Right lobe of liver (tissue), 6 donors: Measurements from ENCODE around the gene UTP25. TPM values are rescaled to one million over a fixed set of nuclear protein-coding genes. Genes with fewer than 3 reads are reported as not detected.

Source experiments
- ATAC-seq, 4 donors: fragments of 200-7000 bp; cut with Tn5 transposase; one replicate each; pipeline ENCODE4 v1.9.1; 2020; ENCODE audit warnings: mild to moderate bottlenecking in 4 of 4, moderate library complexity in 4 of 4
- DNase-seq, 3 donors: peaks; one replicate each; pipeline ENCODE4 v3.0.0-alpha.2; 2020
- H3K27ac ChIP-seq, 3 donors: fragments of 200-600 bp; one replicate each; pipeline ENCODE4 v1.8.0; 2022
- H3K27me3 ChIP-seq, 2 donors: fragments of 200-600 bp; one replicate each; pipeline ENCODE4 v1.8.0; 2022
- H3K36me3 ChIP-seq, 4 donors: fragments of 200-600 bp; sonication (generic) in 1 of 4; one replicate each; pipeline versions ENCODE4 v1.5.1 to v1.8.0; 2017 to 2022; ENCODE audit warnings: control low read depth in 1 of 4
- H3K4me1 ChIP-seq, 4 donors: fragments of 200-600 bp; sonication (generic) in 1 of 4; one replicate each; pipeline versions ENCODE4 v1.5.1 to v1.8.0; 2017 to 2022; ENCODE audit warnings: control low read depth in 1 of 4
- H3K4me3 ChIP-seq, 3 donors: fragments of 200-600 bp; one replicate each; pipeline ENCODE4 v1.8.0; 2022
- H3K9me3 ChIP-seq, 4 donors: fragments of 200-600 bp; sonication (generic) in 1 of 4; one replicate each; pipeline versions ENCODE4 v1.5.1 to v1.8.0; 2017 to 2022; ENCODE audit warnings: control low read depth in 1 of 4
- POLR2A ChIP-seq: fragments of 450-650 bp; IDR thresholded peaks from one replicate; pipeline ENCODE4 v1.6.1; 2017; ENCODE audit warnings: antibody characterized with exemption, mild to moderate bottlenecking
- WGBS: methylation state at CpG from one replicate; pipeline ENCODE4 v1.1.6; 2018; ENCODE audit warnings: low coverage, low lambda C conversion rate; ENCODE audit not compliant: insufficient coverage; ENCODE audit errors: missing lambda C conversion rate; 5-methylcytosine and 5-hydroxymethylcytosine counted together
- intact Hi-C, 2 donors: fragments of 100-400 bp; cut with DNase I; formaldehyde crosslinking; loops; one replicate each; pipeline versions ENCODE4 v1.11.2 to v1.14.1; 2022
- long read RNA-seq: library from polyadenylated mRNA; unstranded; transcript quantifications from one replicate; pipeline ENCODE4 v2.0.0, GENCODE V29; 2019
- total RNA-seq, 6 experiments: library from RNA; depleted of rRNA in 2 of 6; stranded (reverse); fragments of >200 nt in 2 of 6; fragmentation: NEBNext Ultra II Directional in 3 of 6; extraction: Animal tissue kit (Norgen Biotek cat#: 25700) in 3 of 6; gene quantifications; one replicate each; pipeline versions ENCODE4 v1.1.0 to v1.2.4, GENCODE V29; 2016 to 2023
- TF ChIP-seq, protein P1 (sequence below), 4 donors: fragments of 200-600 bp in 3 of 4; fragments of 450-650 bp in 1 of 4; IDR thresholded peaks; one replicate each; pipeline versions ENCODE4 v1.5.1 to v1.8.0; 2016 to 2022; ENCODE audit warnings: antibody characterized with exemption in 4 of 4, mild to moderate bottlenecking in 2 of 4
- donor health status: DM: no; HTN: yes; CAD: no.
- donor health status: DM: no; HTN: no; CAD: no.
- donor health status: DM: no; HTN: no; CAD: no.
- donor health status: DM: no; HTN: yes; CAD: no.
- donor health status: DM: no; HTN: yes; CAD: no.

UTP25 gene, protein sequence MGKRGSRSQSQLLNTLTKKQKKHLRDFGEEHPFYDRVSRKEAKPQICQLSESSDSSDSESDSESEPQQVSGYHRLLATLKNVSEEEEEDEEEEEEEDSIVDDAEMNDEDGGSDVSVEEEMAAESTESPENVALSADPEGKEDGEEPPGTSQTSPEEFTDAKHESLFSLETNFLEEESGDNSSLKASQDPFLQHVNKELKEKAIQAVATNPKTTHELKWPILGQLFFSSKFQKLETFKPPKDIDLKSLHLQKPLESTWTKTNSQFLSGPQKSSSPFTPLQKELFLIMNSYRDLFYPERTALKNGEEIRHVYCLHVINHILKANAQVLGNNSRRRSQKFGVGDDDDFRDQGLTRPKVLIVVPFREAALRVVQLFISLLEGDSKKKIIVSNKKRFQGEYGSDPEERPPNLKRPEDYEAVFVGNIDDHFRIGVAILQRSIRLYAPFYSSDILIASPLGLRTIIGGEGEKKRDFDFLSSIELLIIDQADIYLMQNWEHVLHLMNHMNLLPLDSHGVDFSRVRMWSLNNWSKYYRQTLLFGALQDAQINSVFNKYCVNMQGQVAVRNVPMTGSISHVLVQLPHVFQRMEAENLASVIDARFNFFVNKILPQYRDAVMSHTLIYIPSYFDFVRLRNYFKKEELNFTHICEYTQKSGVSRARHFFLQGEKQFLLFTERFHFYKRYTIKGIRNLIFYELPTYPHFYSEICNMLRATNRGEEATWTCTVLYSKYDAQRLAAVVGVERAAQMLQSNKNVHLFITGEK
- total RNA-seq: 1 to 10 TPM; 4.6 to 10.0 (median 6.4) TPM
- long read RNA-seq, full-length matches to known transcripts: 1 of 4 reads
- long read RNA-seq, partial matches to known transcripts: 2 of 4 reads
- long read RNA-seq, other reads (novel, unspliced or antisense): 1 of 4 reads

DNA sequence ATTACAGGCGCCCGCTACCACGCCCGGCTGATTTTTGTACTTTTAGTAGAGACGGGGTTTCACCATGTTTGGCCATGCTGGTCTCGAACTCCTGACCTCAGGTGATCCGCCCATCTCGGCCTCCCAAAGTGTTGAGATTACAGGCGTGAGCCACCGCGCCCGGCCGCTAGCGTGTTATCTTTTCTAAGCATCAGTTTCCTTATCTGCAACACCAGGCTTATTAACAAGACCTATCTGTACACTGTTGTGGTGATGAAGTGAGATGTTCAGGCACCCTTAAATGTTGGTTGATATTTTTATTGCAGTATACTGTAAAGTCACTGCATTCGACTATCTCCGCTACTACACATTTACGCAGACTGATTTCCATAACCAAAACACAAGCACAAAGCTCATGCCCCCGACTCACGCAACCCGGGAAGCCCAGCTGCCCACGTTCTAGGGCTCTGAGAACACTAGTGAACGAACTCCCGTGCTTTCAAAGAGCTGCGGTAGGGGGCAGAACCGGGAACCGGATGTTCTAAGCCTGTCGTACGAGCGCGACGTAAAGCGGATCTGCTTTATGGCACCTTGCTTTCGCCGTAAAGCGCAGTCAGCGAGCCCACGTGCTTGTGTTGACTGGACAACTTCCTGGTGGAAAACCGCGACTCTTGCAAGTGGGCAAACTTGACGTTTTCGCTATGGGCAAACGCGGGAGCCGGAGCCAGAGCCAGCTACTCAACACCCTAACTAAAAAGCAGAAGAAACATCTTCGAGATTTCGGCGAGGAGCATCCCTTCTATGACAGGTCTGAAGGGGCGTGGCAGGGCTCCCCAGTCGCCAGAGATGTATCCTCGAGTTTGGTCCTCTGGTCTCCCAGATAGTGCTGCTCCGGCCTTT lies at the start of gene UTP25:
Gene UTP25, plus strand, starts transcription at position 589 of the 879 bp plus-strand sequence. Its CDS starts 92 bp downstream, at position 681.
- intact Hi-C loops: no loop called here
- H3K9me3 ChIP-seq: no peaks in the 10 kb centered on the region
- ATAC-seq (peak; percentile 97 to 99 (median 98)), DNase-seq (peak; percentile 89 to 93 (median 92))
- peak; percentile 88 for TF ChIP-seq POLR2A
- TF ChIP-seq, protein P1, sequence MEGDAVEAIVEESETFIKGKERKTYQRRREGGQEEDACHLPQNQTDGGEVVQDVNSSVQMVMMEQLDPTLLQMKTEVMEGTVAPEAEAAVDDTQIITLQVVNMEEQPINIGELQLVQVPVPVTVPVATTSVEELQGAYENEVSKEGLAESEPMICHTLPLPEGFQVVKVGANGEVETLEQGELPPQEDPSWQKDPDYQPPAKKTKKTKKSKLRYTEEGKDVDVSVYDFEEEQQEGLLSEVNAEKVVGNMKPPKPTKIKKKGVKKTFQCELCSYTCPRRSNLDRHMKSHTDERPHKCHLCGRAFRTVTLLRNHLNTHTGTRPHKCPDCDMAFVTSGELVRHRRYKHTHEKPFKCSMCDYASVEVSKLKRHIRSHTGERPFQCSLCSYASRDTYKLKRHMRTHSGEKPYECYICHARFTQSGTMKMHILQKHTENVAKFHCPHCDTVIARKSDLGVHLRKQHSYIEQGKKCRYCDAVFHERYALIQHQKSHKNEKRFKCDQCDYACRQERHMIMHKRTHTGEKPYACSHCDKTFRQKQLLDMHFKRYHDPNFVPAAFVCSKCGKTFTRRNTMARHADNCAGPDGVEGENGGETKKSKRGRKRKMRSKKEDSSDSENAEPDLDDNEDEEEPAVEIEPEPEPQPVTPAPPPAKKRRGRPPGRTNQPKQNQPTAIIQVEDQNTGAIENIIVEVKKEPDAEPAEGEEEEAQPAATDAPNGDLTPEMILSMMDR (IDR thresholded peaks at IDR 0.05): peak; percentile 63 to 71 (median 67)
- H3K4me3 ChIP-seq: peak within 1 kb of the TSS; percentile 69 to 92 (median 74)
- H3K36me3 ChIP-seq: peaks cover 0 to 19% (median 9%) of the 10 kb centered on the region in 4 donors
- 10% methylated on average over 44 of the region's 51 CpGs for WGBS
- H3K27ac ChIP-seq: peak within 1 kb of the TSS; percentile 44 to 65 (median 54)
- H3K4me1 ChIP-seq: peaks cover 0 to 8% (median 0%) of the 10 kb centered on the region in 4 donors
- no peaks in the 10 kb centered on the region for H3K27me3 ChIP-seq

DNA sequence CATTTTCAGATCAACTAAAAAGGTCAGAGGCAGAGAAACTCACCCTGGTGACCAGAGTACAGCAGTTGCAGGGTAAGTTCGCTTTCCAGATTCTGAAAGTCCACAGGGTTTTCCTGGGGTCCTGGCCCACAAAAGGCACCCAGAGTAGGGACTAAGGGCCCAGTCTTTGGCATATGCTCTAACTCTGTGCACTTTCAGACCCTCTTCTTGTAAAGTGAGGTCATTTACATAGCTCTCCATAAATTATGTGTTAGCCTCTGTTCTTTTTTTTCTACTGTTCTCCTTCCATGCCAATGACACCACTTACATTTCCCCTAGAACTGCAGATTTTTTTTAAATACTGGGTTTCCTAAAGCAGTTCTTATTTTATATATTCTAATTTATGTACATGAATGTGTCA lies 49.7 kb upstream of the UTP25 start:
- WGBS: no CpG with 5 or more reads among the region's 1 CpG
- TF ChIP-seq POLR2A: no peak
- TF ChIP-seq, protein P1 (IDR thresholded peaks at IDR 0.05): no peak
- peaks cover 0 to 8% (median 3%) of the 10 kb centered on the region in 4 donors for H3K4me1 ChIP-seq
- no peak overlapping the region for H3K27ac ChIP-seq
- no peak for DNase-seq
- intact Hi-C loops: no loop called here
- H3K36me3 ChIP-seq: no peaks in the 10 kb centered on the region
- no peak overlapping the region for H3K4me3 ChIP-seq
- no peaks in the 10 kb centered on the region for H3K27me3 ChIP-seq
- ATAC-seq: no peak
- no peaks in the 10 kb centered on the region for H3K9me3 ChIP-seq

DNA sequence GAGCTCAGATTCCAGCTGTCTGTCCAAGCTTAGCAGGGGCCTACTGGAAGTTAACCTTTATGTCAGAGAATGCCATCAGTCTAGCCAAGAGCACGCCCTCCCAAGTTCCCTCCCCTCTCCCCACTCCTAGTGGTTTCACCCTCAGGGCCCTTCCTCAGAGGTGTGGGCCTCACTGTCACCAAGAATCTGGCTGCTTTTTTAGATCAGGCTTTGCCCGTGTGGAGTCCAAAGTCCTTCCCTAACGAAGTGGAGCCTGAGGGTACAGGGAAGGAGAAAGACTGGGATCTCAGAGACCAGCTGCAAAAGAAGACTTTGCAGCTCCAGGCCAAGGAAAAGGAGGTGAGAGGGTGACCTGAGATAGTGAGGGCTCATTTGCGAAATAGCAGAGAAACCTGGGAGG lies 47.5 kb upstream of the UTP25 start:
- Histone ChIP-seq H3K36me3 (no peaks in the 10 kb centered on the region), H3K27ac (no peak overlapping the region), H3K4me1 (peaks cover 0 to 16% (median 3%) of the 10 kb centered on the region in 4 donors), H3K9me3 (no peaks in the 10 kb centered on the region), H3K4me3 (no peak overlapping the region), H3K27me3 (no peaks in the 10 kb centered on the region)
- ATAC-seq (peak in 1 of 4 donors; percentile 27), DNase-seq (no peak)
- no peak for TF ChIP-seq POLR2A
- TF ChIP-seq, protein P1 (IDR thresholded peaks at IDR 0.05): no peak
- intact Hi-C loops: no loop called here
- 43% methylated on average over 4 of the region's 4 CpGs for WGBS

DNA sequence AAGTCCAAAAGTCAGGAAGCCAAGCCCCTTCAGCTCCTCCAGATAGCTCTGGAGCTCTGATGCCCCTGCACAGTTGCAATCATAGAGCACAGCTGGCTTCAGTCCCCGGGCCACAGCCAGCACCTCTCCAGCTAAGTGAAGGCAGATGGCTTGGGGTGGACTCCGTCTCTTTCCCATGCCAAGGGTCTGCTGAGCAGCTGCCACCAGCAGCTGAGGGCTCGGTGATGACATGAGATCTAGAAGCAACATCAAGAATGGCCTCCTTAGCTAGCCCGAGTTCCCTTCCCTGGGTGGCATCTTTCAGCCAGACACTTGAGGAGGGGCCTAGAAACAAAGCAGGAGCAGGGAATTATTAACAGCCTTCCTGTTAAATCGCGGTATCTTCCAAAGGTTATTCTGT lies 44.4 kb upstream of the UTP25 start:
- 44% methylated on average over 3 of the region's 6 CpGs for WGBS
- intact Hi-C loops: no loop called here
- Histone ChIP-seq H3K36me3 (no peaks in the 10 kb centered on the region), H3K27ac (peak overlapping the region in 1 of 3 donors; percentile 85), H3K4me3 (peak overlapping the region in 2 of 3 donors; percentile 71 to 83), H3K9me3 (no peaks in the 10 kb centered on the region), H3K4me1 (peaks cover 0 to 43% (median 15%) of the 10 kb centered on the region in 4 donors), H3K27me3 (no peaks in the 10 kb centered on the region)
- no peak for TF ChIP-seq POLR2A
- TF ChIP-seq, protein P1 (IDR thresholded peaks at IDR 0.05): no peak
- ATAC-seq: no peak
- DNase-seq: no peak
